ENCODE measurements around the gene C16orf87. TPM values are rescaled to one million over a fixed set of nuclear protein-coding genes. Genes with fewer than 3 reads are reported as not detected.
A peak's percentile ranks its signal among the peaks of the same experiment; 100 is the strongest.

The C16orf87 gene
- total RNA-seq, 1 donor from 2014 or later = 28.6 TPM

DNA sequence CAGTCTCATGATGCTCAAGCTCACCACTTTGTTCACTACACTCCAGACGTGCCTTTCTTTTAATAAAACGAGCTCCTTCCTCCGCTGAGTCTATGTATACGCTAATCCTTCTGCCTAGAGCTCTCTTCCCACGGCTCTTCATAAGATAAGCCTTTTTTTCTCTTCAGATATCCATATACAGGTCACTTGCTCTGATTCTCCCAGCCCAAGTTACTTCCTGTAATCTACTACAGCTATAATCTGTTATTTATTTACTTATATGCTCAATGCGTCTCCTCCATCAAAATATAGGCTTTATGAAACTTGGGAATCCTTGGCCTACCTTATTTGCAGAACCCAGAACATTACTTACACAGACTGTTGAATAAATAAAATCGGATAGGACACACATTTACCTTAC lies 17.4 kb downstream of the C16orf87 start:
- DNase-seq (ENCODE audit: low spot score in 2 of 2, unreplicated experiment in 2 of 2) = no peak
- TF ChIP-seq, protein P1, sequence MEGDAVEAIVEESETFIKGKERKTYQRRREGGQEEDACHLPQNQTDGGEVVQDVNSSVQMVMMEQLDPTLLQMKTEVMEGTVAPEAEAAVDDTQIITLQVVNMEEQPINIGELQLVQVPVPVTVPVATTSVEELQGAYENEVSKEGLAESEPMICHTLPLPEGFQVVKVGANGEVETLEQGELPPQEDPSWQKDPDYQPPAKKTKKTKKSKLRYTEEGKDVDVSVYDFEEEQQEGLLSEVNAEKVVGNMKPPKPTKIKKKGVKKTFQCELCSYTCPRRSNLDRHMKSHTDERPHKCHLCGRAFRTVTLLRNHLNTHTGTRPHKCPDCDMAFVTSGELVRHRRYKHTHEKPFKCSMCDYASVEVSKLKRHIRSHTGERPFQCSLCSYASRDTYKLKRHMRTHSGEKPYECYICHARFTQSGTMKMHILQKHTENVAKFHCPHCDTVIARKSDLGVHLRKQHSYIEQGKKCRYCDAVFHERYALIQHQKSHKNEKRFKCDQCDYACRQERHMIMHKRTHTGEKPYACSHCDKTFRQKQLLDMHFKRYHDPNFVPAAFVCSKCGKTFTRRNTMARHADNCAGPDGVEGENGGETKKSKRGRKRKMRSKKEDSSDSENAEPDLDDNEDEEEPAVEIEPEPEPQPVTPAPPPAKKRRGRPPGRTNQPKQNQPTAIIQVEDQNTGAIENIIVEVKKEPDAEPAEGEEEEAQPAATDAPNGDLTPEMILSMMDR (IDR thresholded peaks at IDR 0.05; ENCODE audit: unreplicated experiment) = no peak

DNA sequence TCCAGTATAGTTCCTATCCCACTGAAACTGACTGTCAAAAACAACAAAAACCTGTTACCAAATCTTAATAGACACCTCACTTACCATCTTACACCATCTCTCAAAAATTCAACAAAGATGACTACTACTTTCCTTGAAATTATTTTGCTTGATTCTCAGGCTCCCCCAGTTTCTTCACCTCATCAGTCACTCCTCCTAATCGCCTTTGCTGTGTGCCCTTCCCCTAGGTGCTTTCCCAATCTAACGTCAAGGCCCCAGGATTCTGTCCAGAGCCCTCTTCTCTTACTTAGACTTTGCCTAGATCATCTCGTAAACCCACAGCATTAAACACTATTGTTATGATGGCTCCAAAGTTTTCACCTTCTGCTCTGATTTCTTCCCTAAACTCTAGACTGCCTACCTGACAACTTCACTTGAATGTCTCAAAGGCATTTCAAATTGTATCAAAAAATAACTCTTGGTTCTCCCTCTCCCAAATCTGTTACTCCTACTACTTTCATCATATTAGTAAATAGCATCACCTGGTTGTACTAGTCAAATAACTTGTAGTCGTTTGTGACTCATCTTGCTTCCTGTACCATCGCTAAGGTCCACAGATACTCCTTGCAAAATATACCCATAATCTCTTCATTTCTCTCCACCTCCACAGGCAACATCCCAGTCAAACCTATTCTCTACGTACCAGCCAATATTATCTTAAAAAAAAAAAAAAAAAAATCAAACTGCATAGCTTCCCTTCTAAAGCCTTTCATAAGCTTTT lies 18.0 kb downstream of the C16orf87 start:
- TF ChIP-seq, protein P1 (IDR thresholded peaks at IDR 0.05; ENCODE audit: unreplicated experiment) = no peak
- H3K27ac Mint-ChIP-seq = peak overlapping the region; percentile 54

More for the DNA sequence above, 17.4 kb downstream of the C16orf87 start:
- Mint-ChIP-seq H3K36me3 (peaks cover 33% of the 10 kb centered on the region), H3K27me3 (ENCODE audit: low read depth) (no peaks in the 10 kb centered on the region), H3K4me1 (peaks cover 20% of the 10 kb centered on the region), H3K27ac (peak overlapping the region; percentile 1), H3K4me3 (no peak overlapping the region), H3K9me3 (peaks cover 26% of the 10 kb centered on the region)

DNA sequence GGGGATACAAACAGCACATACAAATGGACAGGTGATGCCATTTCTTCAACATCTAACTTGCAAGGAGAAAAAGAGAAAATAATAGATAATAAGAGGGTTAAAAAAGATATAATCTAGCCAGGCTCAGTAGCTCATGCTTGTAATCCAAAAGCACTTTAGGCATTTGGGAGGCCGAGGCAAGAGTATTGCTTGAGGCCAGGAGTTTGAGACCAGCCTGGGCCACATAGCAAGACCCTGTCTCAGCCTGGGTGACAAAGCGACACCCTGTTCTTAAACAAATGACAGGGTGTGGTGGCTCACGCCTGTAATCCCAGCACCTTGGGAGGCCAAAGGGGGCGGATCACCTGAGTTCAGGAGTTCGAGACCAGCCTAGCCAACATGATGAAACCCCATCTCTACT lies 19.3 kb downstream of the C16orf87 start:
- no peaks in the 10 kb centered on the region for H3K27me3 Mint-ChIP-seq (ENCODE audit: low read depth)
- peak overlapping the region; percentile 84 for H3K27ac Mint-ChIP-seq
- peaks cover 26% of the 10 kb centered on the region for H3K9me3 Mint-ChIP-seq
- DNase-seq (ENCODE audit: low spot score in 2 of 2, unreplicated experiment in 2 of 2) = no peak
- TF ChIP-seq, protein P1 (IDR thresholded peaks at IDR 0.05; ENCODE audit: unreplicated experiment) = no peak
- H3K4me3 Mint-ChIP-seq = no peak overlapping the region
- H3K4me1 Mint-ChIP-seq = peaks cover 34% of the 10 kb centered on the region
- H3K36me3 Mint-ChIP-seq = peaks cover 31% of the 10 kb centered on the region

More for the DNA sequence above, 18.0 kb downstream of the C16orf87 start:
- Mint-ChIP-seq H3K36me3 (peaks cover 33% of the 10 kb centered on the region), H3K27me3 (ENCODE audit: low read depth) (no peaks in the 10 kb centered on the region), H3K9me3 (peaks cover 26% of the 10 kb centered on the region), H3K4me1 (peaks cover 26% of the 10 kb centered on the region), H3K4me3 (no peak overlapping the region)
- no peak for DNase-seq (ENCODE audit: low spot score in 2 of 2, unreplicated experiment in 2 of 2)

DNA sequence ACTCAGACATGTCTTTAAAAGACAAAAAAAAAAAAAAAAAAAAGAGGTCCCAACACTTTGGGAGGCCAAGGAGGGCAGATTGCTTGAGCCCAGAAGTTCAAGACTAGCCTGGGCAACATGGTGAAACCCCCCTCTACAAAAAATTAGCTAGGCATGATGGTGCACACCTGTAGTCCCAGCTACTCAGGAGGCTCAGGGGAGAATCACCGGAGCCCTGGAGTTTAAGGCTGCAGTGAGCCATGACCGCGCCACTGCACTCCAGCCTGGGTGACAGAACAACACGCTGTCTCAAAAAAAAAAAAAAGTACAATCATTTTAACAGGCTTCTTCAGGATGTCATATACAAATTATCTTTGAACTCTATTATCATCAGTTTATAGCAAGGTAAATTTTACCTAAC lies 22.0 kb downstream of the C16orf87 start:
- Mint-ChIP-seq H3K4me3 (no peak overlapping the region), H3K36me3 (peaks cover 20% of the 10 kb centered on the region), H3K4me1 (peaks cover 45% of the 10 kb centered on the region), H3K27ac (peak overlapping the region; percentile 30), H3K27me3 (ENCODE audit: low read depth) (no peaks in the 10 kb centered on the region), H3K9me3 (peaks cover 6% of the 10 kb centered on the region)
- TF ChIP-seq, protein P1 (IDR thresholded peaks at IDR 0.05; ENCODE audit: unreplicated experiment) = no peak
- no peak for DNase-seq (ENCODE audit: low spot score in 2 of 2, unreplicated experiment in 2 of 2)

DNA sequence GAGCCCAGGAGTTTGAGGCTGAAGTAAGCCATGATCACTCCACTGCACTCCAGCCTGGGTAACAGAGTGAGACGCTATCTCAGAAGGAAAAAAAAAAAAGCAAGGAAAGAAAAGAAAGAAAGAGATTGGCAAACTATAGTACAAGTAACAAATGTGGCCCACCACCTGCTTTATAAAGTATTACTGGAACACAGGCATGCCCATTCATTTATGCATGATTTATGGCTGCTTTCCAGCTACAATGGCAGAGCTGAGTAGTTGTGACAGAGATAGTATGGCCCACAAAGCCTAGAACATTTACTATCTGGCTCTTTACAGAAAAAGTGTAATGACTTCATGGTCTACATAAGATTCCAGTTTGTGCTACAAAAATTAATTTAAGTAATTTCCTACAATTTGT lies 23.6 kb downstream of the C16orf87 start:
- H3K27ac Mint-ChIP-seq = peak overlapping the region; percentile 74
- TF ChIP-seq, protein P1 (IDR thresholded peaks at IDR 0.05; ENCODE audit: unreplicated experiment) = no peak

More for the DNA sequence above, 23.6 kb downstream of the C16orf87 start:
- peaks cover 33% of the 10 kb centered on the region for H3K4me1 Mint-ChIP-seq
- H3K36me3 Mint-ChIP-seq = peaks cover 15% of the 10 kb centered on the region
- H3K27me3 Mint-ChIP-seq (ENCODE audit: low read depth) = no peaks in the 10 kb centered on the region
- DNase-seq (ENCODE audit: low spot score in 2 of 2, unreplicated experiment in 2 of 2) = no peak
- no peaks in the 10 kb centered on the region for H3K9me3 Mint-ChIP-seq
- H3K4me3 Mint-ChIP-seq = no peak overlapping the region
